Stomach (tissue), 4 donors: ENCODE measurements around the gene NT5C1B.

Experiments used
- EP300 ChIP-seq: sonication (generic); formaldehyde crosslinking; IDR thresholded peaks from one replicate; pipeline ENCODE4 v1.6.1; 2017; ENCODE audit warnings: antibody characterized with exemption
- POLR2A ChIP-seq, 4 donors: fragments of 450-650 bp; IDR thresholded peaks; one replicate each; pipeline ENCODE4 v1.6.1; 2016; ENCODE audit warnings: antibody characterized with exemption in 4 of 4, control low read depth in 2 of 4, mild to moderate bottlenecking in 1 of 4, moderate library complexity in 1 of 4
- POLR2AphosphoS5 ChIP-seq, 3 donors: sonication (generic); formaldehyde crosslinking; IDR thresholded peaks; one replicate each; pipeline ENCODE4 v1.6.1; 2016; ENCODE audit warnings: antibody characterized with exemption in 3 of 3
- TF ChIP-seq, protein P1 (sequence below), 7 experiments: fragments of 450-650 bp in 4 of 7; fragments of 200-600 bp in 3 of 7; sonication (generic) in 3 of 7; IDR thresholded peaks; one replicate each; pipeline ENCODE4 v1.5.1; 2016 to 2019; ENCODE audit warnings: antibody characterized with exemption in 7 of 7, control low read depth in 2 of 7, mild to moderate bottlenecking in 1 of 7

DNA sequence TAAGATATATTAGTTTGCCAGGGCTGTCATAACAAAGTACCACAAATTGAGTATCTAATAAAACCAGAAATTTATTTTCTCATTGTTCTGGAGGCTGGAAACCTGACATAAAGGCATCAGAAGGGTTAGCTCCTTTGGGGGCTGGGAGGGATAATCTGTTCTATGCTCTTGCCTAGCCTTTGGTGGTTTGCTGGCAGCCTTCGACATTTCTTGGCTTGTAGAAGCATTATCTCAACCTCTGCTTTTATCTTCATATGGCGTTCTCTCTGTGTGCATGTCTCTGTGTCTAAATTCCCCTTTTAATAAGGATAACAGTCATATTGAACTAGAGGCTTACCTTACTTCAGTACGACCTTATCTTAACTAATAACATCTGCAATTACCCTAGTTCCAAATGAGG, 22.8 kb upstream of the NT5C1B start:
- TF ChIP-seq, protein P1, sequence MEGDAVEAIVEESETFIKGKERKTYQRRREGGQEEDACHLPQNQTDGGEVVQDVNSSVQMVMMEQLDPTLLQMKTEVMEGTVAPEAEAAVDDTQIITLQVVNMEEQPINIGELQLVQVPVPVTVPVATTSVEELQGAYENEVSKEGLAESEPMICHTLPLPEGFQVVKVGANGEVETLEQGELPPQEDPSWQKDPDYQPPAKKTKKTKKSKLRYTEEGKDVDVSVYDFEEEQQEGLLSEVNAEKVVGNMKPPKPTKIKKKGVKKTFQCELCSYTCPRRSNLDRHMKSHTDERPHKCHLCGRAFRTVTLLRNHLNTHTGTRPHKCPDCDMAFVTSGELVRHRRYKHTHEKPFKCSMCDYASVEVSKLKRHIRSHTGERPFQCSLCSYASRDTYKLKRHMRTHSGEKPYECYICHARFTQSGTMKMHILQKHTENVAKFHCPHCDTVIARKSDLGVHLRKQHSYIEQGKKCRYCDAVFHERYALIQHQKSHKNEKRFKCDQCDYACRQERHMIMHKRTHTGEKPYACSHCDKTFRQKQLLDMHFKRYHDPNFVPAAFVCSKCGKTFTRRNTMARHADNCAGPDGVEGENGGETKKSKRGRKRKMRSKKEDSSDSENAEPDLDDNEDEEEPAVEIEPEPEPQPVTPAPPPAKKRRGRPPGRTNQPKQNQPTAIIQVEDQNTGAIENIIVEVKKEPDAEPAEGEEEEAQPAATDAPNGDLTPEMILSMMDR (IDR thresholded peaks at IDR 0.05), result no peak
- no peak for TF ChIP-seq POLR2A (IDR thresholded peaks at IDR 0.05)
- no peak for TF ChIP-seq EP300
- no peak for TF ChIP-seq POLR2AphosphoS5 (IDR thresholded peaks at IDR 0.05)
